HEK293T (cell line): Measurements from ENCODE around the gene STYXL1.
A peak's percentile ranks its signal among the peaks of the same experiment; 100 is the strongest.
"Not testable (repeated sequence)": the region's sequence is repeated elsewhere in the genome, so short reads cannot be mapped to it uniquely, and the experiment has no call there.

Experiments
- CTCF ChIA-PET: fragments of 350-600 bp; formaldehyde crosslinking; extraction: SDS; loops from one replicate; lab custom pipeline; 2021; ENCODE audit warnings: antibody characterized with exemption, inconsistent platforms; lab: Yijun Ruan, JAX
- POLR2A ChIA-PET: fragments of 350-600 bp; formaldehyde crosslinking; extraction: SDS; loops from one replicate; lab custom pipeline; 2020; ENCODE audit warnings: antibody characterized with exemption, inconsistent platforms; lab: Yijun Ruan, JAX
- DNase-seq: peaks from one replicate; pipeline ENCODE4 v3.0.0; 2012; ENCODE audit warnings: mixed read lengths; ENCODE audit errors: extremely low spot score
- ARNT ChIP-seq: fragments of 450-650 bp; IDR thresholded peaks from 2 replicates; pipeline ENCODE4 v1.6.1; 2017; ENCODE audit warnings: mild to moderate bottlenecking
- BHLHE40 ChIP-seq: fragments of 450-650 bp; IDR thresholded peaks from 2 replicates; pipeline ENCODE4 v1.6.1; 2016; ENCODE audit warnings: mild to moderate bottlenecking, moderate library complexity, borderline replicate concordance
- CTBP1 ChIP-seq: fragments of 450-650 bp; IDR thresholded peaks from 2 replicates; pipeline ENCODE4 v1.6.1; 2016; ENCODE audit warnings: borderline replicate concordance
- ELF4 ChIP-seq: fragments of 450-650 bp; IDR thresholded peaks from 2 replicates; pipeline ENCODE4 v1.6.1; 2017; ENCODE audit warnings: antibody characterized with exemption
- FOXA1 ChIP-seq: fragments of 450-650 bp; IDR thresholded peaks from 2 replicates; pipeline ENCODE4 v1.6.1; 2016; ENCODE audit warnings: mild to moderate bottlenecking
- FOXK2 ChIP-seq: fragments of 450-650 bp; IDR thresholded peaks from 2 replicates; pipeline ENCODE4 v1.6.1; 2016; ENCODE audit warnings: mild to moderate bottlenecking
- FOXM1 ChIP-seq: fragments of 450-650 bp; IDR thresholded peaks from 2 replicates; pipeline ENCODE4 v1.6.1; 2017; ENCODE audit warnings: mild to moderate bottlenecking, borderline replicate concordance
- HDGF ChIP-seq: fragments of 450-650 bp; IDR thresholded peaks from 2 replicates; pipeline ENCODE4 v1.6.1; 2017; ENCODE audit warnings: antibody characterized with exemption, borderline replicate concordance
- L3MBTL2 ChIP-seq: fragments of 450-650 bp; conservative IDR thresholded peaks from 2 replicates; pipeline ENCODE4 v1.6.1; 2016; ENCODE audit warnings: mild to moderate bottlenecking
- LEF1 ChIP-seq: fragments of 450-650 bp; IDR thresholded peaks from 2 replicates; pipeline ENCODE4 v1.6.1; 2017; ENCODE audit warnings: mild to moderate bottlenecking, borderline replicate concordance
- NFRKB ChIP-seq: fragments of 450-650 bp; IDR thresholded peaks from 2 replicates; pipeline ENCODE4 v1.6.1; 2016; ENCODE audit warnings: mild to moderate bottlenecking, moderate library complexity
- PKNOX1 ChIP-seq: fragments of 450-650 bp; IDR thresholded peaks from 2 replicates; pipeline ENCODE4 v1.6.1; 2016
- SP1 ChIP-seq: fragments of 450-650 bp; IDR thresholded peaks from 2 replicates; pipeline ENCODE4 v1.6.1; 2017
- SUZ12 ChIP-seq: fragments of 450-650 bp; IDR thresholded peaks from 2 replicates; pipeline ENCODE4 v1.6.1; 2016; ENCODE audit warnings: mild to moderate bottlenecking
- TARDBP ChIP-seq: fragments of 450-650 bp; IDR thresholded peaks from 2 replicates; pipeline ENCODE4 v1.6.1; 2016
- ZNF384 ChIP-seq: fragments of 450-650 bp; IDR thresholded peaks from 2 replicates; pipeline ENCODE4 v1.6.1; 2016

STYXL1 gene

GRCh38 chr7:76053461-76053860 is 5.7 kb upstream of the STYXL1 start:
- no peak for DNase-seq
- ChIA-PET CTCF (no interaction called here), POLR2A (no interaction called here)
- TF ChIP-seq ZNF384 (no peak), SUZ12 (no peak), TARDBP (no peak), NFRKB (no peak), ARNT (no peak), CTBP1 (no peak), SP1 (no peak), BHLHE40 (no peak), FOXM1 (no peak), FOXA1 (no peak), L3MBTL2 (no peak), HDGF (no peak), FOXK2 (no peak), PKNOX1 (no peak), ELF4 (no peak)

GRCh38 chr7:76052681-76053080 is 4.9 kb upstream of the STYXL1 start:
- CTCF ChIA-PET, DNase-seq, POLR2A ChIA-PET: not testable (repeated sequence)

GRCh38 chr7:76051840-76052239 is 4.0 kb upstream of the STYXL1 start:
- CTCF ChIA-PET, result interaction anchor here (1.3 kb wide), 1 partner anchor 31 kb away, joined by 4 read pairs; no protein-coding TSS in a partner anchor

GRCh38 chr7:76050545-76050944 is 2.7 kb upstream of the STYXL1 start:
- POLR2A ChIA-PET, result interaction anchor here (1.0 kb wide), 1 partner anchor 185 kb away, joined by 3 read pairs; no protein-coding TSS in a partner anchor
- CTCF ChIA-PET, result no interaction called here

More at GRCh38 chr7:76051840-76052239, 4.0 kb upstream of the STYXL1 start:
- no peak for DNase-seq
- TF ChIP-seq FOXK2 (no peak), SUZ12 (no peak), BHLHE40 (no peak), PKNOX1 (no peak), NFRKB (no peak), ARNT (no peak), LEF1 (no peak), CTBP1 (no peak), L3MBTL2 (no peak), SP1 (no peak), TARDBP (no peak), ZNF384 (no peak), HDGF (no peak), ELF4 (no peak), FOXA1 (no peak), FOXM1 (no peak)
- POLR2A ChIA-PET, result no interaction called here

GRCh38 chr7:76049295-76049694 is 1.5 kb upstream of the STYXL1 start:
- POLR2A ChIA-PET, result interaction anchor here (0.8 to 2.3 kb wide), 3 partner anchors 9 to 118 kb away, joined by 3 to 20 read pairs (median 6); no protein-coding TSS in a partner anchor
- TF ChIP-seq L3MBTL2 (no peak), BHLHE40 (no peak), ARNT (no peak), PKNOX1 (no peak), SUZ12 (no peak), NFRKB (no peak), LEF1 (no peak), ZNF384 (no peak), FOXA1 (no peak), ELF4 (no peak), CTBP1 (no peak)
- CTCF ChIA-PET, result no interaction called here
- DNase-seq, result no peak

More at GRCh38 chr7:76050545-76050944, 2.7 kb upstream of the STYXL1 start:
- DNase-seq, result no peak
- TF ChIP-seq SP1 (no peak), FOXK2 (no peak), LEF1 (no peak), FOXA1 (no peak), PKNOX1 (no peak), CTBP1 (no peak), HDGF (no peak), TARDBP (no peak), ARNT (no peak), SUZ12 (no peak), NFRKB (no peak), BHLHE40 (no peak), ELF4 (no peak), ZNF384 (no peak), L3MBTL2 (no peak), FOXM1 (no peak)

GRCh38 chr7:76048668-76048988 is 828 bp upstream of the STYXL1 start:
- ChIA-PET CTCF (no interaction called here), POLR2A (interaction anchor here (0.8 to 2.3 kb wide), 6 partner anchors 10 to 118 kb away, joined by 3 to 20 read pairs (median 3); no protein-coding TSS in a partner anchor)
- peak; percentile 33 for DNase-seq
- TF ChIP-seq BHLHE40, result no peak
- no peak for TF ChIP-seq SP1
- no peak for TF ChIP-seq ELF4
- no peak for TF ChIP-seq ZNF384
- no peak for TF ChIP-seq FOXK2
- no peak for TF ChIP-seq LEF1
